GM19397 (cell line): Measurements from ENCODE around the gene NPR1.
"Not testable (repeated sequence)": the region's sequence is repeated elsewhere in the genome, so short reads cannot be mapped to it uniquely, and the experiment has no call there.

Experiments used
- ATAC-seq: cut with Tn5 transposase; IDR thresholded peaks from one replicate; pipeline ENCODE4 v1.9.1; 2021; ENCODE audit warnings: mild to moderate bottlenecking, moderate library complexity; ENCODE audit not compliant: unreplicated experiment

NPR1 gene

DNA sequence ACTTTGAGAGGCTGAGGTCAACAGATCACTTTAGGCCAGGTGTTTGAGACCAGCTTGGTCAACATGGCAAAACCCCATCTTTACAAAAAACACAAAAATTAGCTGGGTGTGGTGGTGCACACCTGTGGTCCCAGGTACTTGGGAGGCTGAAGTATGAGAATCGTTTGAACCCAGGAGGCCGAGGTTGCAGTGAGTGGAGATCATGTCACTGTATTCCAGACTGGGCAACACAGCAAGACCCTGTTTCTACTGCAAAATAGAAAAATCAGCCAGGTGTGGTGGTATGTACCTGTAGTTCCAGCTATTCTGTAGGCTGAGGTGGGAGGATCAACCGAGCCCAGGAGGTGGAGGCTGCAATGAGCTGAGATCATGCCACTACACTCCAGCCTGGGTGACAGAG, 45.2 kb downstream of the NPR1 start:
- ATAC-seq, result no peak

- ATAC-seq, result not testable (repeated sequence)
These were observed 46.1 kb downstream of the NPR1 start for GRCh38 chr1:153724634-153725033.

DNA sequence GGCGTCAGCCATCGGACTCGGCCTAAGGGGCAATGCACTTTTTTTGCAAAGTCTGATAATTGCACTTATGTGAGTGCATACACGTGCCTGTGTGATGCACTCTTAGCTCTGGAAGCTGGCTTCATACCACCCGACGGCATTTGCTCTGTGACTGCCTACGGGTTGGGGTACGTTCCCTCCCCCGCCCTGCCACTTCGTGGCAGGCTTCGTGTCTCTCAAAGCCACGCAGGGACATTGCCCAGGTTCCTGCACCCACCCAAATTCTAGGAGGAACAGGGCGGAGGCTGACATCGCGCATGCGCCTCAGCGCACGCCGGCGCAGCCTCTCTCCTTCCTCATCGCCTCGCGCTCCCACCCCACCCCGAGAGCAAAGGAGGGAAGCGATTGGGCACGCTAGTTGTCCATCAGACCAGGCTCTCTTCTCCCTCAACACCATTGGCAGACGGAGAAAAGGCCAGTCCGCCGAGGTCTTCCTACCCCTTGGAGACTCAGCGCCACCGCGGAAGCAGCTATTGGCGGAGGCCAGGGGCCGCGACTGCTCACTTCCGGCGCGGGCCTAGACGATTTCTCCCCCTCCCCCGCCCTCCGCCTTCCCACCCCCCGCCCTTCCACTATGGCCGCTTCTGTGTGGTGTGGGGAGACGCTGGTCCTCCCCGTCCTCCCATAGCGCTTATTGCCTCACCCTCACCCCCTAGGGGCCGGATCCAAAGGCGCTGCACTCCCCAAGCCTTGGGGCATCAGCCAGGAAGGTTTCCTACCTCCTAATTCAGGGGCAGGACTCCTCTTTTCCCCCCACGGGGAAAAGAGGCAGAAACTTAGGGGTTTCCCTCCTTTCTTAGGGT, 49.2 kb downstream of the NPR1 start, which contains the start of gene INTS3:
Gene INTS3 (plus strand): TSS at position 588 of the 842 bp plus-strand sequence. CDS start 585 bp downstream, outside the sequence.
- ATAC-seq, result peak; percentile 95

- ATAC-seq, result no peak
These were observed 50.0 kb downstream of the NPR1 start for GRCh38 chr1:153728305-153729066.

- no peak for ATAC-seq
These were observed 52.0 kb downstream of the NPR1 start for GRCh38 chr1:153730468-153730988.

DNA sequence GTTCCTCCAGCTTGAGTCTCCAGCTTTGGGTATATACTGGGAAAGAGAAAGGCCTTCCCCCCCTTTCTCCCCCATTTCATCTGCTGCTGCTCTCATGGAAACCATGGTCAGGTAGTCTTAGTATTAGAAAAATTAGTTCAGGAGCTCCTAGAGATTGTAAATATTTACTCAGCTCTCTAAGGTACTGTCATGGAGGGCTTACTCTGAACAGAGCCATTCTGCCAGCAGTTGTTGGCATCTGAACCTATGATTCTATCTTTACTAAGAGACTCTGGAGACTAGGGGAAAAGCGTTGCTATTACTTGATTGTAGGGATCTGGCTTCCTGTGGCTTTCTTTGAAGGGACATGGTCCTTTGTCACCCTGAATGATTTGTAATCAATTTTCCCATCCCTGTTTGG, 55.5 kb downstream of the NPR1 start:
- ATAC-seq, result no peak

DNA sequence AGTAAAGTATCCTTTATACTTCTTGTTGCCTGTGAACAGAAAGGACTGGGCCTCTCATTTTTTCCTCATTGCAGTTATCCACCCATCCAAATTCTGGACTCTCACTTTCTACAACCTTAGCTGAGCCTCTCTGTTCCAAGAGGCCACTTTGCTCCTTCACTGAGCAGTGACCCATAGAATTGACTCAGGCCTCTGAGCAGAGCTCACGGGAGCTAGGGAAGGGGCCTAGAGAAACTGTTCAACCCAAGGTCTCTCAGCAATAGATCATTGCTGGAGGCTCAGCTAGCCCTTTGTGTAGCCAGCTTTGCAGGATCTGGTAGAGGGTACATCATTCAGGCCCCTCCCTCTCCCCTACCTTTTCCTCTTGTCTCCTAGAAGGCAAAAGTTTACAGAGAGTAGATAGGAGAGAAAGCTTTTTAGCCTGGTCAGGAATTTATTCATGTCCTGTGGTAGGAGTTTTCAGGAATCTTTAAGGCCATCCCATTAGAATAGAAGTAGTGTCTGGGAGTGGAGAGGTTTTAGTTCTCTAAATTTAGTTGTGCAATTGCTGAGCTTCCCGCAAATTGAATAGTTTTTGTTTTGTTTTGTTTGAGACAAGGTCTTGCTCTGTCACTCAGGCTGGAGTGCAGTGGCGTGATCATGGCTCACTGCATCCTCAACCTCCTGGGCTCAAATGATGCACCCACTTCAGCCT, 56.1 kb downstream of the NPR1 start:
- no peak for ATAC-seq

- ATAC-seq, result no peak
These were observed 56.6 kb downstream of the NPR1 start for GRCh38 chr1:153735090-153735420.

- no peak for ATAC-seq
These were observed 63.5 kb downstream of the NPR1 start for GRCh38 chr1:153741986-153742385.

DNA sequence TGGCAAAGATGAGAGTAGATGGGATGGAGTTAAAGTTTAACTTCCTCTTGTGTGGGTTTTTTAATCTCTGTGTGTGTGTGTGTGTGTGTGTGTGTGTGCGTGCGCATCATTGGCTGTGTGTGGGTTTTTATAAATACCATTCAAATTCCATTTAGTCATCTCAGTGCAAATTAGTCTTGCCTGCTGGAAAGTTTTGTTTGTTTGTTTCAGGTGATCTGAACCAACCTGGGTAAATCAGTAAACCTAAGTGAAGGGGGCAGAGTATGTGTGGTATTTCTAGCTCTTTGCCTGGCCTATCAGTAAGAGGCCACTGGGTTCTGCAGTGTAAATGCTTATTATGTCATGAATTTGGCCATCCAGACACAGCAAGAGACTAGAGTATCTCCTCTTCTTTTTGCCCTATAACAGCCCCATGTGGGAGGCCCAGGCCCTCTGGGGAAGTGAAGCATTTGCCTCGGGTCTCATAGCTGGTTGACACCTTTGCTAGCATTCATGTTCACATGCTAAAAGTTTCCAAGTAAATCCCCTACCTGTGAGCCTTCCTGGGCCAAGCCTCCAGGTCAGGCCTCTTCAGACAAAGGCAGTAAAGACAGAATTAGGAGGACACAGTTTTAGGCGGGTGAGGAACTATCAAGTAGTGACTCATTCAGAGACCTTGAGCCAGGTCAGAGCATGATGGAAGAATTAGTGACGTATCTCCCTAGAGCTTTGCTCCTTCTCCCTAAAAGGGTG, 64.1 kb downstream of the NPR1 start:
- peak; percentile 59 for ATAC-seq
